MCF 10A (cell line): Measurements from ENCODE around the gene LTB4R2. TPM values are rescaled to one million over a fixed set of nuclear protein-coding genes. Genes with fewer than 3 reads are reported as not detected.

Source experiments
- BruUV-seq: library from RNA; stranded (reverse); fragments of 400-500 nt; replicated peaks from 2 replicates; lab custom pipeline; 2021; lab: Mats Ljungman, UMichigan
- CTCF ChIA-PET: fragments of 300-600 bp; sonication (Branson Sonifier 250); formaldehyde crosslinking; extraction: SDS; loops from one replicate; lab custom pipeline; 2021; ENCODE audit warnings: antibody characterized with exemption, inconsistent platforms; lab: Yijun Ruan, JAX
- POLR2A ChIA-PET: fragments of 300-600, 350-650 bp; sonication (Branson Sonifier 250); formaldehyde crosslinking; extraction: SDS; loops from one replicate; lab custom pipeline; 2020; ENCODE audit warnings: antibody characterized with exemption, inconsistent platforms; lab: Yijun Ruan, JAX
- DNase-seq: peaks from one replicate; pipeline ENCODE4 v3.0.0-alpha.2; 2018; ENCODE audit not compliant: unreplicated experiment
- H3K27ac Mint-ChIP-seq: one replicate; pipeline ENCODE4 v1.8.0; 2022; ENCODE audit warnings: mild to moderate bottlenecking, low read depth, mixed read lengths; ENCODE audit not compliant: unreplicated experiment
- H3K27me3 Mint-ChIP-seq: one replicate; pipeline ENCODE4 v1.8.0; 2022; ENCODE audit warnings: mixed read lengths; ENCODE audit not compliant: insufficient read depth, unreplicated experiment
- H3K36me3 Mint-ChIP-seq: one replicate; pipeline ENCODE4 v1.8.0; 2022; ENCODE audit warnings: mild to moderate bottlenecking, moderate library complexity, mixed read lengths; ENCODE audit not compliant: insufficient read depth, unreplicated experiment
- H3K4me1 Mint-ChIP-seq: one replicate; pipeline ENCODE4 v1.8.0; 2022; ENCODE audit warnings: mixed read lengths; ENCODE audit not compliant: insufficient read depth, unreplicated experiment
- H3K4me3 Mint-ChIP-seq: one replicate; pipeline ENCODE4 v1.8.0; 2022; ENCODE audit warnings: mild to moderate bottlenecking, moderate library complexity, mixed read lengths; ENCODE audit not compliant: unreplicated experiment
- H3K9me3 Mint-ChIP-seq: one replicate; pipeline ENCODE4 v1.8.0; 2022; ENCODE audit warnings: mixed read lengths; ENCODE audit not compliant: unreplicated experiment
- intact Hi-C: fragments of 100-400 bp; cut with micrococcal nuclease; formaldehyde crosslinking; loops from 2 replicates; pipeline ENCODE4 v1.14.1; 2022
- total RNA-seq: library from RNA; stranded (reverse); gene quantifications from 2 replicates; pipeline ENCODE4 v1.2.3, GENCODE V29; 2022
- TF ChIP-seq, protein P1 (sequence below): fragments of 200-600 bp; IDR thresholded peaks from one replicate; pipeline ENCODE4 v1.8.0; 2022; ENCODE audit warnings: antibody characterized with exemption, mild to moderate bottlenecking; ENCODE audit not compliant: unreplicated experiment

LTB4R2 gene
- total RNA-seq, 1 experiment from 2014 or later, result 21.7 TPM

GRCh38 chr14:24307575-24308341 lies 2.2 kb upstream of the LTB4R2 start, which contains the start of gene CIDEB:
TSS of gene CIDEB (minus strand) at chr14:24307977. CDS start at chr14:24307858, 119 bp downstream.
- H3K4me1 Mint-ChIP-seq, result peaks cover 25% of the 10 kb centered on the region
- intact Hi-C loops, result no loop called here
- H3K36me3 Mint-ChIP-seq, result peaks cover 46% of the 10 kb centered on the region
- ChIA-PET CTCF (interaction anchor here (0.5 to 10.0 kb wide), 60 partner anchors 9 to 1587 kb away, joined by 3 to 145 read pairs (median 6); partner anchors contain the start of genes CBLN3, CHMP4A, DHRS1 and EMC9), POLR2A (interaction anchor here (0.6 to 7.2 kb wide), 19 partner anchors 8 to 193 kb away, joined by 3 to 101 read pairs (median 3); partner anchors contain the start of genes CBLN3, CHMP4A, DCAF11 and DHRS1)
- H3K4me3 Mint-ChIP-seq, result no peak within 1 kb of the TSS
- DNase-seq, result peak; percentile 68
- BruUV-seq, result no TSS peak
- no peaks in the 10 kb centered on the region for H3K27me3 Mint-ChIP-seq
- H3K9me3 Mint-ChIP-seq, result no peaks in the 10 kb centered on the region
- TF ChIP-seq, protein P1, sequence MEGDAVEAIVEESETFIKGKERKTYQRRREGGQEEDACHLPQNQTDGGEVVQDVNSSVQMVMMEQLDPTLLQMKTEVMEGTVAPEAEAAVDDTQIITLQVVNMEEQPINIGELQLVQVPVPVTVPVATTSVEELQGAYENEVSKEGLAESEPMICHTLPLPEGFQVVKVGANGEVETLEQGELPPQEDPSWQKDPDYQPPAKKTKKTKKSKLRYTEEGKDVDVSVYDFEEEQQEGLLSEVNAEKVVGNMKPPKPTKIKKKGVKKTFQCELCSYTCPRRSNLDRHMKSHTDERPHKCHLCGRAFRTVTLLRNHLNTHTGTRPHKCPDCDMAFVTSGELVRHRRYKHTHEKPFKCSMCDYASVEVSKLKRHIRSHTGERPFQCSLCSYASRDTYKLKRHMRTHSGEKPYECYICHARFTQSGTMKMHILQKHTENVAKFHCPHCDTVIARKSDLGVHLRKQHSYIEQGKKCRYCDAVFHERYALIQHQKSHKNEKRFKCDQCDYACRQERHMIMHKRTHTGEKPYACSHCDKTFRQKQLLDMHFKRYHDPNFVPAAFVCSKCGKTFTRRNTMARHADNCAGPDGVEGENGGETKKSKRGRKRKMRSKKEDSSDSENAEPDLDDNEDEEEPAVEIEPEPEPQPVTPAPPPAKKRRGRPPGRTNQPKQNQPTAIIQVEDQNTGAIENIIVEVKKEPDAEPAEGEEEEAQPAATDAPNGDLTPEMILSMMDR, result peak; percentile 85
- no peak within 1 kb of the TSS for H3K27ac Mint-ChIP-seq

DNA sequence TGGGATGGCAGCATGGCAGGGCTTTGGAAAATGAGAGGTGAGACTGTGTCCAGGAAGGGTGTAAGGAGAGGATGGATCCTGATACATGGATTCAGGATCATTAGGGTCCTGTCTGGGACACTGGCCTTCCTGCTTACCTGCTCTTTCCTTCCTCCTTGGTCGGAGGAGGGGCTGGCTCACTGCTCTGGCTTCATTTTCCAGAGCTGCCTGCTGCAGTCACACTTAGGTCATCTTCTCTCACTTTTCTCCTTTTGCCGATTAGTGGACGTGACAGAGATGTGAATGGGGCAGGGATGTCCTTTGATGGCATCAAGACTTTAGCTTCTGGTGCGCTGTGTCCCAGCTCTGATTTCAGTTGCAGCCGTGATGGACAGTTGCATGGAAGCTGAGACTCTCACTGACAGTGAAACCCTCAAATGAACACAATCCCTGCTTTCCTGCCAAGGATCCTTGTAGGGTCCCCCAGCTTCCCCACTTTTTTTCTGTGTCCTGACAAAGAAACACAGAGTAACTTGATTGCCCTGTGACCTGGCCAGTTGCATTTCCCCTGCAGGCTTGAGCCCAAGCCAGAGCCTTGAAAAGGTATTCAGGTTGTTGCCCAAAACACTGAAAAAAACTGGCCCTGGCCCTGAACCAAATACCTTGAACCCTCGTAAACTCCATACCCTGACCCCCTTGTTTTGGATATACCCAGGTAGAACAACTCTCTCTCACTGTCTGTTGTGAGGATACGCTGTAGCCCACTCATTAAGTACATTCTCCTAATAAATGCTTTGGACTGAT lies 1.4 kb upstream of the LTB4R2 start:
- intact Hi-C loops, result no loop called here
- no peak for DNase-seq
- Mint-ChIP-seq H3K9me3 (no peaks in the 10 kb centered on the region), H3K27me3 (no peaks in the 10 kb centered on the region), H3K4me1 (peaks cover 25% of the 10 kb centered on the region), H3K27ac (no peak overlapping the region), H3K4me3 (no peak overlapping the region), H3K36me3 (peaks cover 38% of the 10 kb centered on the region)
- TF ChIP-seq, protein P1, result peak; percentile 5
- POLR2A ChIA-PET, result interaction anchor here (0.6 to 7.2 kb wide), 18 partner anchors 9 to 194 kb away, joined by 3 to 101 read pairs (median 4); partner anchors contain the start of genes CBLN3, CHMP4A, DCAF11 and DHRS1
- CTCF ChIA-PET, result interaction anchor here (0.5 to 10.0 kb wide), 54 partner anchors 8 to 1008 kb away, joined by 3 to 145 read pairs (median 6); partner anchors contain the start of genes CBLN3, CHMP4A, DHRS1 and EMC9
- no TSS peak for BruUV-seq

GRCh38 chr14:24310265-24310645 lies 315 bp downstream of the LTB4R2 start:
- BruUV-seq, result no TSS peak
- intact Hi-C loops, result no loop called here
- no peaks in the 10 kb centered on the region for H3K27me3 Mint-ChIP-seq
- peak overlapping the region; percentile 69 for H3K4me3 Mint-ChIP-seq
- DNase-seq, result no peak
- H3K27ac Mint-ChIP-seq, result no peak overlapping the region
- H3K4me1 Mint-ChIP-seq, result peaks cover 35% of the 10 kb centered on the region
- TF ChIP-seq, protein P1, result no peak
- CTCF ChIA-PET, result interaction anchor here (0.6 to 10.0 kb wide), 24 partner anchors 9 to 504 kb away, joined by 3 to 145 read pairs (median 6); partner anchors contain the start of genes CBLN3, DHRS1, IPO4 and KHNYN
- H3K36me3 Mint-ChIP-seq, result peaks cover 21% of the 10 kb centered on the region
- H3K9me3 Mint-ChIP-seq, result no peaks in the 10 kb centered on the region
- POLR2A ChIA-PET, result interaction anchor here (0.7 to 7.2 kb wide), 20 partner anchors 11 to 1601 kb away, joined by 3 to 101 read pairs (median 4); partner anchors contain the start of genes CBLN3, CHMP4A, DHRS1 and IRF9
